Stimulated activated CD4-positive, alpha-beta T cell treated with anti-CD3 and anti-CD28 coated beads, Interleukin-4, amount 100 ng/mL, for 4 hours (primary cell): Measurements from ENCODE around the gene TNFRSF12A.
"Not testable (repeated sequence)": the region's sequence is repeated elsewhere in the genome, so short reads cannot be mapped to it uniquely, and the experiment has no call there.

Experiments used
- DNase-seq, 2 experiments: peaks; one replicate each; pipeline ENCODE4 v3.0.0-alpha.2; 2020

TNFRSF12A gene

GRCh38 chr16:3069146-3069545 lies 49.0 kb downstream of the TNFRSF12A start:
- DNase-seq, result not testable (repeated sequence)

- no peak for DNase-seq
These were observed 50.5 kb downstream of the TNFRSF12A start for GRCh38 chr16:3070608-3071111.

GRCh38 chr16:3071655-3072054 lies 51.5 kb downstream of the TNFRSF12A start:
- DNase-seq, result no peak
